ENCODE measurements around the gene OPRM1. TPM values are rescaled to one million over a fixed set of nuclear protein-coding genes. Genes with fewer than 3 reads are reported as not detected.

The OPRM1 gene
- total RNA-seq, 1 donor from 2014 or later = 21.9 TPM

GRCh38 chr6:154080461-154081189 lies 41.6 kb downstream of the OPRM1 start:
- DNase-seq (ENCODE audit: low spot score) = peak; percentile 42

GRCh38 chr6:154086510-154086909 lies 47.5 kb downstream of the OPRM1 start:
- no peak for DNase-seq (ENCODE audit: low spot score)

- DNase-seq (ENCODE audit: low spot score) = no peak
Observed at GRCh38 chr6:154092326-154092962, 53.4 kb downstream of the OPRM1 start.

- DNase-seq (ENCODE audit: low spot score) = no peak
Observed at GRCh38 chr6:154093231-154094044, 54.4 kb downstream of the OPRM1 start.

- DNase-seq (ENCODE audit: low spot score) = no peak
Observed at GRCh38 chr6:154095571-154095970, 56.5 kb downstream of the OPRM1 start.

- DNase-seq (ENCODE audit: low spot score) = no peak
Observed at GRCh38 chr6:154096316-154096715, 57.3 kb downstream of the OPRM1 start.

GRCh38 chr6:154096834-154097233 lies 57.8 kb downstream of the OPRM1 start:
- DNase-seq (ENCODE audit: low spot score) = no peak

GRCh38 chr6:154099211-154099610 lies 60.2 kb downstream of the OPRM1 start:
- DNase-seq (ENCODE audit: low spot score) = no peak

GRCh38 chr6:154106251-154106650 lies 67.2 kb downstream of the OPRM1 start:
- no peak for DNase-seq (ENCODE audit: low spot score)

GRCh38 chr6:154111025-154111424 lies 72.0 kb downstream of the OPRM1 start:
- no peak for DNase-seq (ENCODE audit: low spot score)

- no peak for DNase-seq (ENCODE audit: low spot score)
Observed at GRCh38 chr6:154112181-154112809, 73.3 kb downstream of the OPRM1 start.

GRCh38 chr6:154113392-154113791 lies 74.4 kb downstream of the OPRM1 start:
- DNase-seq (ENCODE audit: low spot score) = no peak

GRCh38 chr6:154117485-154117884 lies 78.4 kb downstream of the OPRM1 start:
- no peak for DNase-seq (ENCODE audit: low spot score)

- DNase-seq (ENCODE audit: low spot score) = no peak
Observed at GRCh38 chr6:154122195-154122925, 83.3 kb downstream of the OPRM1 start.

GRCh38 chr6:154123155-154123956 lies 84.3 kb downstream of the OPRM1 start:
- DNase-seq (ENCODE audit: low spot score) = no peak

GRCh38 chr6:154125421-154125820 lies 86.4 kb downstream of the OPRM1 start:
- no peak for DNase-seq (ENCODE audit: low spot score)

GRCh38 chr6:154127657-154128056 lies 88.6 kb downstream of the OPRM1 start:
- no peak for DNase-seq (ENCODE audit: low spot score)

- DNase-seq (ENCODE audit: low spot score) = no peak
Observed at GRCh38 chr6:154134471-154135147, 95.6 kb downstream of the OPRM1 start.

GRCh38 chr6:154138793-154139192 lies 99.8 kb downstream of the OPRM1 start:
- DNase-seq (ENCODE audit: low spot score) = no peak

- DNase-seq (ENCODE audit: low spot score) = no peak
Observed at GRCh38 chr6:154139892-154140291, 100.9 kb downstream of the OPRM1 start.
